RWPE2 (cell line): ENCODE results near the gene TMEM247.

Experiments used
- ATAC-seq: fragments of 200-7000 bp; cut with Tn5 transposase; 3 replicates; pipeline ENCODE4 v1.9.1; 2021; ENCODE audit warnings: low read depth
- DNase-seq: peaks from one replicate; pipeline ENCODE4 v3.0.0-alpha.2; 2020; ENCODE audit warnings: low spot score
- H3K27ac ChIP-seq: fragments of 450-650 bp; 2 replicates; pipeline ENCODE4 v1.5.1; 2017; ENCODE audit warnings: mild to moderate bottlenecking; ENCODE audit not compliant: poor library complexity, severe bottlenecking
- H3K27me3 ChIP-seq: fragments of 250-450 bp; sonication (Bioruptor Pico); 2 replicates; pipeline ENCODE4 v1.5.1; 2021; ENCODE audit warnings: mild to moderate bottlenecking, moderate library complexity; ENCODE audit not compliant: insufficient read depth, poor library complexity, severe bottlenecking
- H3K36me3 ChIP-seq: fragments of 250-450 bp; sonication (Bioruptor Pico); 2 replicates; pipeline ENCODE4 v1.5.1; 2020; ENCODE audit warnings: low read depth, mild to moderate bottlenecking, moderate library complexity
- H3K4me1 ChIP-seq: fragments of 250-450 bp; sonication (Bioruptor Pico); 2 replicates; pipeline ENCODE4 v1.5.1; 2021; ENCODE audit warnings: mild to moderate bottlenecking, moderate library complexity; ENCODE audit not compliant: insufficient read depth, poor library complexity, severe bottlenecking
- H3K4me3 ChIP-seq: fragments of 250-450 bp; sonication (Bioruptor Pico); 2 replicates; pipeline ENCODE4 v1.5.1; 2021; ENCODE audit warnings: mild to moderate bottlenecking, moderate library complexity; ENCODE audit not compliant: severe bottlenecking
- H3K9me3 ChIP-seq: fragments of 250-450 bp; sonication (Bioruptor Pico); 2 replicates; pipeline ENCODE4 v1.5.1; 2021; ENCODE audit warnings: mild to moderate bottlenecking, moderate library complexity; ENCODE audit not compliant: severe bottlenecking
- CTCF ChIP-seq: fragments of 450-650 bp; IDR thresholded peaks from one replicate; pipeline ENCODE4 v1.5.1; 2017; ENCODE audit warnings: mild to moderate bottlenecking, moderate library complexity; ENCODE audit not compliant: poor library complexity, severe bottlenecking

Gene TMEM247

GRCh38 chr2:46477925-46478324, 1.4 kb upstream of the TMEM247 start:
- no peak for DNase-seq
- Histone ChIP-seq H3K4me3 (no peak overlapping the region), H3K36me3 (no peaks in the 10 kb centered on the region), H3K4me1 (peaks cover 14% of the 10 kb centered on the region), H3K27ac (no peak overlapping the region), H3K27me3 (no peaks in the 10 kb centered on the region), H3K9me3 (no peaks in the 10 kb centered on the region)
- no peak for TF ChIP-seq CTCF
- no peak for ATAC-seq

- Histone ChIP-seq H3K4me1 (peaks cover 14% of the 10 kb centered on the region), H3K4me3 (no peak overlapping the region), H3K27me3 (no peaks in the 10 kb centered on the region), H3K9me3 (no peaks in the 10 kb centered on the region), H3K27ac (peak overlapping the region; percentile 62), H3K36me3 (no peaks in the 10 kb centered on the region)
- no peak for TF ChIP-seq CTCF
- no peak for ATAC-seq
- no peak for DNase-seq
Measured at GRCh38 chr2:46480562-46480961, 1.2 kb downstream of the TMEM247 start.

- ATAC-seq: peak; percentile 96
- Histone ChIP-seq H3K4me3 (no peak overlapping the region), H3K27me3 (no peaks in the 10 kb centered on the region), H3K9me3 (no peaks in the 10 kb centered on the region), H3K36me3 (no peaks in the 10 kb centered on the region), H3K27ac (peak overlapping the region; percentile 62), H3K4me1 (peaks cover 14% of the 10 kb centered on the region)
- no peak for TF ChIP-seq CTCF
- no peak for DNase-seq
Measured at GRCh38 chr2:46481198-46482193, 2.1 kb downstream of the TMEM247 start.

GRCh38 chr2:46482490-46482889, 3.1 kb downstream of the TMEM247 start:
- no peak overlapping the region for H3K4me3 ChIP-seq
- no peak overlapping the region for H3K27ac ChIP-seq
- H3K4me1 ChIP-seq: peaks cover 15% of the 10 kb centered on the region
- no peak for ATAC-seq
- H3K36me3 ChIP-seq: no peaks in the 10 kb centered on the region
- no peak for DNase-seq
- no peaks in the 10 kb centered on the region for H3K9me3 ChIP-seq
- no peak for TF ChIP-seq CTCF
- H3K27me3 ChIP-seq: no peaks in the 10 kb centered on the region

GRCh38 chr2:46485002-46485401, 5.6 kb downstream of the TMEM247 start:
- TF ChIP-seq CTCF: no peak
- DNase-seq: no peak
- no peak overlapping the region for H3K4me3 ChIP-seq
- no peaks in the 10 kb centered on the region for H3K27me3 ChIP-seq
- H3K36me3 ChIP-seq: no peaks in the 10 kb centered on the region
- no peaks in the 10 kb centered on the region for H3K9me3 ChIP-seq
- no peak for ATAC-seq
- peaks cover 21% of the 10 kb centered on the region for H3K4me1 ChIP-seq
- no peak overlapping the region for H3K27ac ChIP-seq
